ENCODE results near the gene HAGH.

- TF ChIP-seq ZBTB1 (tag by site-specific recombination; IDR thresholded peaks at IDR 0.05), result no peak
- TF ChIP-seq CTCF (tag by site-specific recombination; IDR thresholded peaks at IDR 0.05), result no peak
- no peak for TF ChIP-seq ZBTB26 (tag by site-specific recombination; optimal IDR thresholded peaks at IDR 0.05)
- TF ChIP-seq ZNF202 (tag by site-specific recombination; IDR thresholded peaks at IDR 0.05; ENCODE audit: borderline replicate concordance), result no peak
- no peak for TF ChIP-seq ZNF362 (tag by site-specific recombination; IDR thresholded peaks at IDR 0.05)
Measured at GRCh38 chr16:1834096-1834495, 7.5 kb upstream of the HAGH start.

Measured in HEK293 (cell line).